Measurements from ENCODE around the gene CPB2.

Gene CPB2

DNA sequence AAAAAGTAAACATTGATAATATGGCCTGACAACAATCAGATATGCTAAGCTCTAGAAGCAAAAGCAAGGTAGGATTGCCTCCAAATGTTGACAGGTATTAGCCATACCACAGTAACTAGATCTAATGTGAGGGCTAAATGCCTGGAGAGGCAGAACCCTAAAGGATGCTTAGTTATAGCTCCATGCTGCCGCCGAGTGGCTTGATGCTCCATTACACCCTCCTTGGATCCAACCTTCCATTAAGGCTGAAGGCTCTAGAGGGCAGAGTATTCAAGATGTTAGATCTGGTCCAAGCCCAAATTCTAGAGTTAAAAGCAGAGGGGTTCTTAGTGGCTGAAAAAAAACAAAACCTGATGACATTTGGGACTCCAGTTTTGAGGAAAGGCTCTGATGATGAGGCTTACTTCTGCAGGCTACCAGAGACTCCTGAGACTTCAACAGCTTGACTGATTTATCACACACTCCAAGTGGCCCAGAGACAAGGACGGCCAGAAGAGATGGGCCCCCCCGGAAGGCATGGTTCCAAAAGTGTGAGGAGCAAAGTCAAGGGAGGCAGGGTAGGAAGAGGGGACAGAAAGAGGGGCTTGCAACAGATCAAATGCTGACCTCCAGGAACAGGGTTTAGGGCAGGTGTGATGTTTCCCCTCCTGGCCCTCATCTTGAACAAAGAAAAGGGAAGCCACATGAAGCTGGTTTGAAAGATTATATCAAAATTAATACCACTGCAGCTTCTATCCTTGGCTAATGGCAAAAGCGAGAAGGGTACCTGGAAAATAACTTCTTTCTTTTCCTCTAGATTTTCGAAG lies 21.9 kb upstream of the CPB2 start:
- DNase-seq, result no peak

GRCh38 chr13:46126056-46126455 lies 21.2 kb upstream of the CPB2 start:
- no peak for DNase-seq

- no peak for DNase-seq
These were observed 20.4 kb upstream of the CPB2 start for GRCh38 chr13:46124967-46125933.

DNA sequence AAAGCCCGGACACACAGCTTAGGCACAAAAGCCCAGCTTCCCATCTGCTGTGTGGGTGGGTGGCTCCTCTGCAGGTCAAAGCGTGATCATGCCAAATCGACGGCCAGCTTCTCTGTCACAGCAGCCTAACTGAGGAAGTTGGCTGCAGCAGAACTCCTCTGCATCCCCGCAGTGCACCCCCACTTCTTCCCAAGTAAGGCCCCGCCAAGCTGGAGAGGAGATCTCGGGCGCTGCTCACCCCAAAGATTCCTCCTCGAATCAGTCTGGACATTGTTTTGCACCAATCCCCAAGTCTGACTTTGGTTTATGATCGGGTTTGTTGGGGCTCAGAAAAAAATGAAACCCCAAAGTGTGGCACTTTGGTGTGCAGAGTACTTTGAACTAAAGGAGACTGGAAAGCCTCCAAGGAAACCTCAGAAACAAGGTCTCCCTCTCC lies 19.7 kb upstream of the CPB2 start:
- DNase-seq, result no peak

DNA sequence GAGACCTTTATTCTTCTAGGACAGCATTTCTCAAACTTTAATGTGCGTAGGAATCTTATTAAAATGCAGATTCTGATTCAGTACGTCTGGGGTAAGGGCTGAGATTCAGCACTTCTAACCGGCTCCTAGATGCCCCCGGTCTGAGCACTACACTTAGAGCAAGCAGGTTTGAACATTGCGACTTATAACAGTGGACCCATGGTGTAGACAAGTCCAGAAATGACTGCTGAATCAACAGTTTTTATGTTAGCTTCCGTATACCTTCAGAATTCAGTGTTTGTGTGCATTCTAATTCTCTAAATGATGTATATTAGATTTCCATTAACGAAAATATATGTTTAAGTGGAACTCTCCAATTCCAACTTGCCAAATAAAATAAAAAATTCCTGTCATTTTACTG lies 17.5 kb upstream of the CPB2 start:
- DNase-seq, result no peak

- DNase-seq, result no peak
These were observed 16.8 kb upstream of the CPB2 start for GRCh38 chr13:46121597-46122163.

- DNase-seq, result no peak
These were observed 16.2 kb upstream of the CPB2 start for GRCh38 chr13:46121033-46121432.

GRCh38 chr13:46119883-46120614 lies 15.2 kb upstream of the CPB2 start:
- DNase-seq, result peak; percentile 37

DNA sequence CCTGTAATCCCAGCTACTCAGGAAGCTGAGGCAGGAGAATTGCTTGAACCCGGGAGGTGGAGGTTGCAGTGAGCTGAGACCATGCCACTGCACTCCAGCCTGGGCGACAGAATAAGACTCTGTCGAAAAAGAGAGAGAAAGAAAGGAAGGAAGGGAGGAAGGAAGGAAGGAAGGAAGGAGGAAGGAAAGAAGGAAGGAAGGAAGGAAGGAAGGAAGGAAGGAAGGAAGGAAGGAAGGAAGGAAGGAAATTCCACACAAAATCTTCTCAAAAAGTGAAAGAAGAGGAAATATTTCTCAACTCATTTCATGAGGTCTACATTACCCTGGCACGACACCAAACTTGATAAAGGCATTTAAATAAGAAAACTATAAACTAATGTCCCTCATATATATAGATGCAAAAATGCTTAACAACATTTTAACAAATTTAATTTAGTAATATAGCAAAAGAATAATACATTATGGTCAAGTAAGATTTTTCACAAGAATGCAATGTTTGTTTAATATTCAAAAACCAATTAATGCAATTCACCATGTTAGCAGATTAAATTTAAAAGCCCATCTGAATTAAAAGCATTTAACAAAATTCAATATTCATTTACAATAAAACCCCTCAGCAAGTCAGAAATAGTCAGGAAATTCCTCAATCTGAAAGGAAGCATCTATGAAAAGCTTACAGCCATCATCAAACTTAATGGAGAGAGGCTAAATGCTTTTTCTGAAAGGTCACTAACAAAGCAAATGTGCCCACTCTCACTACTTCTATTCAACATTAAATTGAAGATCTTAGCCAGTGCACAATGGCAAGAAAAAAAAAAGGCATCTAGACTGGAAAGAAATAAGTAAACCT lies 12.0 kb upstream of the CPB2 start:
- no peak for DNase-seq

DNA sequence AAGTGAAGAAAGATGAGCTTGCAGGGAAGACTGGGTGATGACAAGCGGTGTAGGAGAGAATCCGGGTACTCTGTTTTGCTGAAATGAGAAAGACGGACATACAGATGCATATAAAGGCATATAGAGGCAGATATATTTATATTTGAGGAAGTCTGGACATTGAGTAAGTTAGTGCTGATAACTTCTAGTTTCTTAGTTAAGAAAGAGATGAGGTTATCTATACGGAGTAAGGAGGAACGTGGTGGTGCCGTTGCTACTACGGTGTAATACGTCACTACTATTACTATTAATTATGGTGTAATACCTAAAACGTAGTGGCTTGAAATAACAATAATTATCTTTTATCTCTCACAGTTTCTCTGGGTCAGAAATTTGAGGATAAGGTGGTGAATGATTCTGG lies 9.8 kb upstream of the CPB2 start:
- DNase-seq, result no peak

- no peak for DNase-seq
These were observed 8.8 kb upstream of the CPB2 start for GRCh38 chr13:46113596-46113995.

GRCh38 chr13:46111151-46111550 lies 6.3 kb upstream of the CPB2 start:
- DNase-seq, result no peak

- DNase-seq, result no peak
These were observed 4.6 kb upstream of the CPB2 start for GRCh38 chr13:46109451-46109850.

DNA sequence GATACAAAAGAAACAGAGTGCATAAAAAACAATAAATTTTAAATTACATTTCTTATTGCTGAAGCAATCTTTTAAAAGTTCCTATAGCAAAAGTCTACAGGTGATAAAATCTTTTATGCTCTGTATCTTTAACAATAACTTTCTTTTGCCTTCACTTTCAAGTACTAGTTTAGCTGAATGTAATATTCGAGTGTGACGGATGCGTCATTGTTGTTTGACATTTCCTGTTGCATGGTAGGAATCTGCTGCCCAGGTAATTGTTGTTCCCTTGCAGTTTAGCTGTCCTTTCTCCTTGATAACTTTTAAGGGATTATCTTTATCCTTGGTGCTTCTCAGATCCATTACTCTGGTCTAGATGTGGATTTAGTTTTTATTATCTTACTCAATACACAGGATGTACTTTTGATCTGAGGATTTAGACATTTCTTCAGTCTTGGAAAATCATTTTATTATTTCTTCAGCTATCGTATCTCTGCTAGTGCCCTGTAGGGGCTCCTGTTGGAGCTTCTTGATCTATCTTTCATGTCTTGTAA lies 2.1 kb upstream of the CPB2 start:
- DNase-seq, result no peak

DNA sequence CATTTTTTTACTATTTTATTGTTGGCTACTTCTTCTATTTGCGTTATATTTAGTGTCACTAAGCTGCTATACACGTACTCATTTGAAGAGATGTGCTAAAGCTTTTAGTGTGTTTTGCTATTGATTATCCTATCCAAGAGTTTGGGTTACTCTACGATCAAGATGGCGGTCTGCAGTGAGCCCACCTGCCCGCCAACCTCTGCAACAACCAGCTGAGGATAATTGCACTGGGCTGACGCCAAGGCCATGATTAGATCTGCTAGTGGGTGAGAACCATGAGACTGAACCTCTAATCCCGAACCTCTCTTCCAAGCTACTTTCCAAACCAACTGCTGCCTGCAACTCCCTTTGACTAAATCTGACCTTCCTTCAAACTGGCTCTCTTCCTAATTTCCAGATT lies 1.8 kb downstream of the CPB2 start:
- DNase-seq, result no peak

GRCh38 chr13:46102255-46102605 lies 2.6 kb downstream of the CPB2 start:
- DNase-seq, result no peak

- no peak for DNase-seq
These were observed 3.2 kb downstream of the CPB2 start for GRCh38 chr13:46101484-46102254.

- DNase-seq, result no peak
These were observed 3.8 kb downstream of the CPB2 start for GRCh38 chr13:46101002-46101401.

DNA sequence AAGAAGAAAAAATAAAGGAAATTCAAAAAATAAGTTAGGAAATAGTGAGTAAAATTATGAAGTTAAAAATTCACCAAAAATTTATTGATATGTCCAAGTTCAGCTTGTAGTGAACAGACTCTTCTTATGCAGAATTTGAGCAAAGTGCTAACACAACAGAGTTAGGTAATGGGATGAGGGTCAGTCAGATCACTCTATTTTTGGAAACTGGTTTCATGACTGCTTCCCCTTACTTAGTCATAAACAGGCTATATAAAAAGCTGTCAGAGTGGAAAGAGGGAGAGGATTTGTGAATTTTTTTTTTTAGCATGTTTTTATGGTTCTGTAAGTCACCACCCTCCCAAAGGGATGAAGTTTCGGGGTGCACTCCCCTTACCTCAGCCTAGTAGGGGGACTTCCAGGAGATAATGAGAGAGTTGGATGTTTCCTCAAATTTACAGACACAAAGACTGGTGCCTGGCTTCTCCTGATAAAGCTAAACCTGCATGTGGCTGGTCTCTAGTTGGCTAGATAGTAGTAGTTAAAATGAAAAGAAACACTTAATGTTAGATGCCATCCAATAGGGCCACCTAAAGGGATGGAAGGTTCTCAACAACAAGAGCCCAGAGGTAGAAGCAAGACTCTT lies 4.5 kb downstream of the CPB2 start:
- DNase-seq, result no peak

DNA sequence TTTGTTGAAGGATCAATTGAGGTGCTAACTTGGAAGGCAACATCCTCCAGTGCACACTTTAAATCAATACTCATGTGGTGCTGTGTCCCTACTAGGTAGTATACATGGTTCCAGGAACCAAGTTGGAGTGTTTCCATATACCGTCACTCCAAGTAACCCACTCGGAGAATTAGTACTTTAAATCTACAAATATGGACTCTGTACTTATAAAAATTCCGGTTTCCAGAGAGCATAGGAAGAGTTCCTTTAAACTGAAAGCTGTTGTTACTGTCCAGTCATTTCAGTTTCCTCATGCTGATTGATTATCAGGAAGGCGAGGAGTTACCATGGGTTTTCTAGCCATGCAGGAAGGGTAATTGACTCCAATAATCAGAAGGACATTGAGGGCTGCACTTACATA lies 7.2 kb downstream of the CPB2 start:
- DNase-seq, result no peak
